Loucy (cell line): ENCODE data around the gene NAA38.

Experiments
- H2AFZ ChIP-seq: fragments of 200-600 bp; sonication (generic); 2 replicates; pipeline ENCODE4 v1.6.0; 2016; ENCODE audit warnings: antibody characterized with exemption, mild to moderate bottlenecking, low read length, moderate library complexity
- H3F3A ChIP-seq: fragments of 200-600 bp; 2 replicates; pipeline ENCODE4 v1.6.0; 2016; ENCODE audit warnings: antibody characterized with exemption, low read depth, mild to moderate bottlenecking
- H3K27me3 ChIP-seq: fragments of 200-600 bp; sonication (generic); 2 replicates; pipeline ENCODE4 v1.6.1; 2014; ENCODE audit warnings: low read length, mild to moderate bottlenecking; ENCODE audit not compliant: insufficient read depth, poor library complexity, severe bottlenecking
- H3K36me3 ChIP-seq: fragments of 200-600 bp; sonication (generic); 2 replicates; pipeline ENCODE4 v1.6.1; 2016; ENCODE audit warnings: low read length; ENCODE audit not compliant: insufficient read depth
- H3K4me1 ChIP-seq: fragments of 200-600 bp; sonication (generic); 2 replicates; pipeline ENCODE4 v1.5.1; 2014; ENCODE audit warnings: low read length, mild to moderate bottlenecking; ENCODE audit not compliant: insufficient read depth, poor library complexity, severe bottlenecking
- H3K4me2 ChIP-seq: fragments of 200-600 bp; sonication (generic); 2 replicates; pipeline ENCODE4 v1.6.0; 2014; ENCODE audit warnings: antibody characterized with exemption, low read length, low read depth, mild to moderate bottlenecking; ENCODE audit not compliant: poor library complexity, severe bottlenecking
- H3K4me3 ChIP-seq: fragments of 200-600 bp; sonication (generic); 2 replicates; pipeline ENCODE4 v1.5.1; 2014; ENCODE audit warnings: low read length, mild to moderate bottlenecking, mixed read lengths; ENCODE audit not compliant: poor library complexity, severe bottlenecking
- H3K79me2 ChIP-seq: fragments of 200-600 bp; sonication (generic); 2 replicates; pipeline ENCODE4 v1.6.1; 2014; ENCODE audit warnings: low read length; ENCODE audit not compliant: insufficient read depth
- H3K9ac ChIP-seq: fragments of 200-600 bp; sonication (generic); 2 replicates; pipeline ENCODE4 v1.6.0; 2014; ENCODE audit warnings: mild to moderate bottlenecking, low read depth, low read length, moderate library complexity; ENCODE audit not compliant: poor library complexity, severe bottlenecking
- H3K9me2 ChIP-seq: fragments of 200-600 bp; sonication (generic); replicated peaks from 2 replicates; pipeline ENCODE4 v1.6.1; 2016; ENCODE audit warnings: low read depth, low read length, mixed read lengths
- H3K9me3 ChIP-seq: fragments of 200-600 bp; sonication (generic); 2 replicates; pipeline ENCODE4 v1.6.1; 2014; ENCODE audit warnings: mild to moderate bottlenecking, antibody characterized with exemption, low read length, low read depth; ENCODE audit not compliant: insufficient read depth
- H4K20me1 ChIP-seq: fragments of 200-600 bp; sonication (generic); 2 replicates; pipeline ENCODE4 v1.6.0; 2014; ENCODE audit warnings: antibody characterized with exemption, low read length, mild to moderate bottlenecking; ENCODE audit not compliant: insufficient read depth, poor library complexity, severe bottlenecking
- EZH2phosphoT487 ChIP-seq: fragments of 200-600 bp; IDR thresholded peaks from 2 replicates; pipeline ENCODE4 v1.6.1; 2018; ENCODE audit warnings: antibody characterized with exemption, mild to moderate bottlenecking, moderate library complexity, borderline replicate concordance
- TF ChIP-seq, protein P1 (sequence below): fragments of 200-600 bp; sonication (generic); conservative IDR thresholded peaks from 2 replicates; pipeline ENCODE4 v1.5.1; 2014; ENCODE audit warnings: mild to moderate bottlenecking, antibody characterized with exemption, low read length

The NAA38 gene

DNA sequence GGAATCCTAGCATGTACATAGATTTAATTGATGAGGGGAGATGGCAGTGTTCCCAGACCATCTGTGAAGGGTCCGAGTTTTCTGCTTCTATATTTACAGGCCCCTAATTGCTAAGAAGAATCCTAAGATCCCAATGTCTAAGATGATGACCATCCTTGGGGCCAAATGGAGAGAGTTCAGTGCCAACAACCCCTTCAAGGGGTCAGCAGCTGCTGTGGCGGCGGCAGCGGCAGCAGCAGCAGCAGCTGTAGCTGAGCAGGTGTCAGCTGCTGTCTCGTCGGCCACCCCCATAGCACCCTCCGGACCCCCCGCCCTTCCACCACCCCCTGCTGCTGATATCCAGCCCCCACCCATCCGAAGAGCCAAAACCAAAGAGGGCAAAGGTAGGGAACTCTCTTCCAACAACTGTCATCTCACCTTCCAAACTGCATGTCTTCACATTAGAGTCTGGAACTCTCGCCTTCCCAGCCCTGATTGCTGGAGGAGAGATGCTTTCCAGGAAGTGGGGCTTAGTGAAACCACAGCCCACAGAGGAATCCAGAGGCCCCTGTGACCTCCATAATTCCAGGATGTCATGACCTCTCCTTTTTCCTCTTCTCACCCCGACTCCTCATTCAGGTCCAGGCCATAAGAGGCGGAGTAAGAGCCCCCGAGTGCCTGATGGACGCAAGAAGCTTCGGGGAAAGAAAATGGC lies 36.0 kb upstream of the NAA38 start:
- peaks cover 78% of the 10 kb centered on the region for H3K36me3 ChIP-seq
- TF ChIP-seq, protein P1, sequence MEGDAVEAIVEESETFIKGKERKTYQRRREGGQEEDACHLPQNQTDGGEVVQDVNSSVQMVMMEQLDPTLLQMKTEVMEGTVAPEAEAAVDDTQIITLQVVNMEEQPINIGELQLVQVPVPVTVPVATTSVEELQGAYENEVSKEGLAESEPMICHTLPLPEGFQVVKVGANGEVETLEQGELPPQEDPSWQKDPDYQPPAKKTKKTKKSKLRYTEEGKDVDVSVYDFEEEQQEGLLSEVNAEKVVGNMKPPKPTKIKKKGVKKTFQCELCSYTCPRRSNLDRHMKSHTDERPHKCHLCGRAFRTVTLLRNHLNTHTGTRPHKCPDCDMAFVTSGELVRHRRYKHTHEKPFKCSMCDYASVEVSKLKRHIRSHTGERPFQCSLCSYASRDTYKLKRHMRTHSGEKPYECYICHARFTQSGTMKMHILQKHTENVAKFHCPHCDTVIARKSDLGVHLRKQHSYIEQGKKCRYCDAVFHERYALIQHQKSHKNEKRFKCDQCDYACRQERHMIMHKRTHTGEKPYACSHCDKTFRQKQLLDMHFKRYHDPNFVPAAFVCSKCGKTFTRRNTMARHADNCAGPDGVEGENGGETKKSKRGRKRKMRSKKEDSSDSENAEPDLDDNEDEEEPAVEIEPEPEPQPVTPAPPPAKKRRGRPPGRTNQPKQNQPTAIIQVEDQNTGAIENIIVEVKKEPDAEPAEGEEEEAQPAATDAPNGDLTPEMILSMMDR = no peak
- TF ChIP-seq EZH2phosphoT487 = no peak

DNA sequence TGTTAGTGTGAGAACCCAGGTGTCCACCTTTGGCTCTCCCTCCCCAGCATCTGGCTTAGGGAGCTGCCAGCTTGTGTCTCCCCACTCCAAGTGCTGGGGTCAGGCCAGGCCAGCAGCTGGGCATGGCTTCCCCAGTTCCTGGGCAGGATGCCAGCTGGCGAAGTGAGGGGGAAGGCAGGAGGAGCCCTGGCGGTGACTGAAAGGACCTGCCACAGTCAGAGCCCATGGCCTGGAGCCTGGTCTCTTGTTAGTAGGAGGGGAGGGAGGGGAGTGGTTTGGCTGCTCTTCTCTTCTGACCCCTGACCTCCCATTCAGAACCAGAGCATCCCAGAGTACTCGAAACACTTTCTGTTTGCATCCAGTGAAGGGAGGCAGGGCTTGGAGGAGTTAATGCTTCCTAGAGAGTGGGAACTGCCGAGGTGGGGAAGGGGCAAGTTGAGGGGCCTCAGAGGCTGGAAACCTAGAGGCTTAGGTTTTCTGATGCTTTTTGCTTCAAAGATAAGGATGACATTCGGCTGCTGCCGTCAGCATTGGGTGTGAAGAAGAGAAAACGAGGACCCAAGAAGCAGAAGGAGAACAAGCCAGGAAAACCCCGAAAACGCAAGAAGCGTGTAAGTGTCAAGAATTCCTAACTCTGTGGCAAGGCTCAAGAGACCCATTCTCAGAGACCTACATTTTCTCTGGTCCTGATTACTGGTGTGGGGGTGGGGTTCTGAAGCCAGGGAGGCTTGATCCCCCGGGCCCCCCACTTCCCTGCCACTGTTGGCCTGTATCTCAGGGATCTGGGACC lies 32.0 kb upstream of the NAA38 start:
- Histone ChIP-seq H3K79me2 (peaks cover 70% of the 10 kb centered on the region), H3K36me3 (peaks cover 45% of the 10 kb centered on the region)
- TF ChIP-seq EZH2phosphoT487 = no peak
- TF ChIP-seq, protein P1 = no peak; the same call in 1 of the 2 replicates

More for the DNA sequence above, 36.0 kb upstream of the NAA38 start:
- Histone ChIP-seq H3K9me2 (no peaks in the 10 kb centered on the region), H3K27me3 (no peaks in the 10 kb centered on the region), H3K79me2 (peaks cover 44% of the 10 kb centered on the region), H3K4me3 (no peak overlapping the region), H3K4me2 (no peak overlapping the region), H2AFZ (no peak overlapping the region), H3K9ac (no peak overlapping the region), H4K20me1 (peaks cover 33% of the 10 kb centered on the region), H3K4me1 (peaks cover 15% of the 10 kb centered on the region), H3F3A (no peaks in the 10 kb centered on the region), H3K9me3 (no peaks in the 10 kb centered on the region)

DNA sequence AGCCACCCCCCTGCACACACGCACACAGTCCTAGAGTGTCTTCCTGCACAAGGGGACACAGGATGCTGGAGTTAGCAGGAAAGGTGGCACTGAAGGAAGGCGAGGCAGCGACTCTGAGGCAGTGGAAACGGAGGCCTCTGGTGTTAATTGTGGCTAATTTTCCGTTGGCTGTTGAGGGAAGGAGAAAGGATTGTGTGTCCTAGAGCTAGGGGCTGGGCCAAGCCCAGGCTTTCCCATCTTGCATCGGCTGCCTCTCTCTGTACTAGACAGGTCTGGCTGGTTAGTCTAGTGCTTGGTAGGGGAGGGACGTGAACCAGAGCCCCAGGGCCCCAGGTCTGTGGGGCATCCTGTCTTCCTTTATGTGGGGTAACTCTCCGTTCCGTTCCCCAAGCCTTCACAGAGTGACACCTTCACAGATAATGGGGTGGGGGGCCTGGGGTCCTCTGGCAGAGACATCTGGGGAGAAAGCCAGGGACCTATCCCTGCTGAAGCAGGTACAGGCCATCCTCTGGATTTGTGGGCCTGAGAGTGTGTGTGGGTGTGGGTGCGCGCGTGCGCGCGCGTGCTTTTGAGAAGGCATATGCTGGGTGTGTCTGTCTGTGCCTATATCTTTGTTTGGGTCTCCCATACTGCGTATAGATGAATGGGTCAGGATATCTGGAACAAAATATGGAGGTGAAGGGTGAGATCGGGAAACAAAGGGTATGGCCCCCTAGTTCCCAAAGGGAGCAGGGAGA lies 31.0 kb upstream of the NAA38 start, which contains the start of gene CHD3:
TSS of gene CHD3 (plus strand) at position 606 of the 737 bp plus-strand sequence. CDS start 212 bp downstream, outside the sequence.
- H3K4me1 ChIP-seq = peaks cover 28% of the 10 kb centered on the region
- peaks cover 12% of the 10 kb centered on the region for H3F3A ChIP-seq
- H3K36me3 ChIP-seq = peaks cover 35% of the 10 kb centered on the region; the same call in 1 of the 2 replicates
- H4K20me1 ChIP-seq = peaks cover 33% of the 10 kb centered on the region
- H3K9me3 ChIP-seq = no peaks in the 10 kb centered on the region
- H3K9ac ChIP-seq = peak within 1 kb of the TSS; percentile 89
- H3K79me2 ChIP-seq = peaks cover 72% of the 10 kb centered on the region
- H2AFZ ChIP-seq = no peak within 1 kb of the TSS
- peak within 1 kb of the TSS; percentile 96 for H3K4me2 ChIP-seq
- TF ChIP-seq, protein P1 = no peak
- no peak for TF ChIP-seq EZH2phosphoT487
- H3K4me3 ChIP-seq = peak within 1 kb of the TSS; percentile 89
- no peaks in the 10 kb centered on the region for H3K27me3 ChIP-seq
- no peaks in the 10 kb centered on the region for H3K9me2 ChIP-seq

More for the DNA sequence above, 32.0 kb upstream of the NAA38 start:
- no peaks in the 10 kb centered on the region for H3K27me3 ChIP-seq
- peak overlapping the region; percentile 89 for H3K9ac ChIP-seq
- peaks cover 20% of the 10 kb centered on the region for H3K4me1 ChIP-seq
- no peaks in the 10 kb centered on the region for H3K9me2 ChIP-seq
- H3K4me3 ChIP-seq = peak overlapping the region; percentile 89
- peaks cover 33% of the 10 kb centered on the region for H4K20me1 ChIP-seq
- no peaks in the 10 kb centered on the region for H3K9me3 ChIP-seq
- H2AFZ ChIP-seq = no peak overlapping the region
- peaks cover 12% of the 10 kb centered on the region for H3F3A ChIP-seq
- H3K4me2 ChIP-seq = peak overlapping the region; percentile 96
